GM19351 (cell line): ENCODE data around the gene MOCS2.

Experiments
- ATAC-seq: cut with Tn5 transposase; IDR thresholded peaks from one replicate; pipeline ENCODE4 v1.9.1; 2021; ENCODE audit warnings: mild to moderate bottlenecking, moderate library complexity; ENCODE audit not compliant: unreplicated experiment

Gene MOCS2

DNA sequence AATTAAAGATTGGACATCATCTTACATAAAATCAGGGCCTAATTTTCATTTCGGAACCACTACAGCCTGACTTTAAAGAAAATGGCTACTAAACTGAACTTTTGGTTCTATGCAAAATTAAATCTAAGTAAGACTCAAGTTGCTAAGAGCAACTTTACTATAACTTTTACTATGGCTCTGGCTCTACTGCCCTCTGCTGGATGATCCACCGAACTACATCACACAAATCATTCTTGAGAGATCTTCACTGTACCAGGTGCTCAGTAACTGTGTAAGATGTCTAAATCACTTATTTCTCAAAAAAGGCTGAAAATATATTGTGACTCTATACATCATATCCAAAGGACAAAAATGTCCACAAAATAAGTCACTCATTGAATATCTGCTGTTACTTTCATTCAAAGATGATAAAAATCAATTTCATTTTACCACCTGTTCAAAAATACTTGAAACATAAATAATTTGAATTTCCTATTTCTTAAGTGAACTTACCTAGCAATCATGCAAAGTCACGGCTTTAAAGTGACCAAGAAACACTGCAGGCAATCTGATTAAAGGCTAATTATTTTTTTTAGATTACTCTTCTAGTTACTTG, 13.5 kb downstream of the MOCS2 start:
- peak; percentile 87 for ATAC-seq

DNA sequence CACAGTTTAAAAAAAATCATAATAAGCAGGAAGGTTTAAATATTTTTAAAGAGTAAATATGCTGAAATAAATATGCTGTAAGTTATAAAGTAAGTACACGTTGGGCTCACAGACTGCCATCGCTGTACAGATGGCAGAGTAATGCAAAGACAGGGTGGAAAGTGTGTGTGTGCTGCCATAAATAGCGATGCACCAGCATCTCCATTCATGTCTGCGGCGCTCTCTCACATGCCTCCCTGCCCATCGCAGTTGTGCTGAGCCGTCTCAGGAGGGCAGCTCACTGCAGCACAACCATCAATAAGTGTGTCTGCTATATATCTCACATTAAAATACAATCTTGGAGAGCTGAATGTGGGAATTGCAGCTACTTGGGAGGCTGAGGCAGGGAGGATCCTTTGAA, 14.3 kb downstream of the MOCS2 start:
- ATAC-seq: no peak

DNA sequence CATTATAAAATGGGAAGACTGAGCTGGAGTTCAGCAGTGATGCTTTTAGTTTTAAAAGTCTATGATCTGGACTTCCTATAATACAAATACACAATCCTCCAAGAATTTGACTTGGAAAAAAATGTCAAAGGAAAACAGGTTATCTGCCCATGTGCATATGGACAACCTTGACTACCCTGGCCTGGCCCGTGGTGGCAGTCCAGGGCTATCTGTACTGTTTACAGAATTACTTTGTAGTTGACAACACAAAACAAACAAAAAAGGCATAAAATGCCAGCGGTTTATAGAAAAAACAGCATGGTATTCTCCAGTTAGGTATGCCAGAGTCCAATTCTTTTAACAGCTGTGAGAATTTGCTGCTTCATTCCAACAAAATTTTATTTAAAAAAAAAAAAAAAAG, 17.3 kb downstream of the MOCS2 start:
- ATAC-seq: no peak

DNA sequence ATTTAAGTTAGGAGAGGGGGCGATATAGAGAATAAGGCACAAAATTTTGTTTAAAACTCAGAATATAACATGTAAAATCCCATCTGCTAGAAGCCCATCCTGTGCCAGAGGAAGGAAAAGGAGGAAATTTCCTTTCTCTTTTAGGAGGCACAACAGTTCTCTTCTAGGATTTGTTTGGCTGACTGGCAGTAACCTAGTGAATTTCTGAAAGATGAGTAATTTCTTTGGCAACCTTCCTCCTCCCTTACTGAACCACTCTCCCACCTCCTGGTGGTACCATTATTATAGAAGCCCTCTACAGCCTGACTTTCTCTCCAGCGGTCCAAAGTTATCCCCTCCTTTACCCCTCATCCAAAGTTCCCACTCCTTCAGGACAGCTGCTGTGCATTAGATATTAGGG, 18.3 kb downstream of the MOCS2 start:
- no peak for ATAC-seq

DNA sequence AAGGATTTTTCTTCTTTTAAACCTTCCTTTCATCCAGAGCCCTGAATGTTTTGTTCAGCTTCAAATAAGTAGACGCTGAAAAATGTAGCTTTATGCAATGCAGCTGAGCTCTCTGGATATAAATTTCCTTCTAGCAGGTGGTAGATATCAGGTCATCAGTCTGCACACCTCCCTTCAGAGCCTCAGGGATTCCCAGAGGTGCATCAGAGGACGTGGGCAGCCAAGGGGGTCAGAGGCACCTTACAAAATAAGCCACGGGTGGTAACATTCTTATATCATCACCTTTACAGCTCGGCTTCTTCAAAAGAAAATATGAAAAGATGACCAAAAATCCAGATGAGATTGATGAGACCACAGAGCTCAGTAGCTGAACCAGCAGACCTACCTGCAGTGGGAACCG, 19.3 kb downstream of the MOCS2 start:
- ATAC-seq: no peak

DNA sequence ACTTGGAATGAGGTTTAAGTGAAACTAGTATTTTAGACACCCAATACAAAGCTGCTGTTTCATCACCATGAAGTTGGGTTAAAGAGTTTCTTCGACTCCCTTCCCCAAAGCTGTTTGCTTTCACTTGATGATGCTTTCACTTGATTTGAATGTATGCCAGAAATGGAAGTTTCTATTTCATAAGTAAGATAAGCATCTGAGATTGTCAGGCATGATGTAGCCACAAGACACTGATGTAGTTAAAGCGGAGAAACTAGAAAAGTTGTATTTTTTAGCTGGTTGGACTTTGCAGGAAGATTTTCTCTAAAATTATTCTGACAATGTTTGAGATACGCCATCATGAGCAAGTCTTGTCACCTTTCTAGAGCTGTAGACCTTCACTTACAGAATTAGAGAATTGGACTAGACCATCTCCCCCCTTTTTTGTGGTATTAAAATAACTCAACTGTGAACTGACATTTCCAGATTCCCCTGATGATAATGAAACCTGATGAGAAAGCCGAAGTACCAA, 20.0 kb downstream of the MOCS2 start:
- peak; percentile 91 for ATAC-seq

DNA sequence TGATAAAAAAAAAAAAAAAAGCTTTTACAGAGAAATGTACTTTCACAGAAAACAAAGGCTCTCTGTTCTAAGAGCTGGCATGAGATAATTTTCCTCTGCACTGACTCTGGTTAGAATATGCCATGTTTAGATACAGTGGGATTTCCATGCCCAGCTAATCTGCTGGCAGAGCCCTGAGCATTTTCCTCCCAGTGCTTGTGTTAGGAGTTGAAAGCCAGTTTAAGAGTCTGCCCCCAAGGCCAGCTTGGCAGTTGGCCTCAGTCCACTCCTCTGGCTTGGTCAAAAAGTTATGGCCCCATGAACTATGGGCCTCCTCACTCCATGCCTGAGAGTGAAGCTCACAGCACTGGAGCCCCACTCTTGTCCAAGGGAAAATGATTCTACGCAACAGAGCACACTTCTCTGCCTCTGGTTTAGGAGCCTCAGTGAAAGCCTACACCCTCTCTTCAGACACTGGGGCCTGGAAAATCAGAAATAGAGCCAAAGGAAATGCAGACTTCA, 21.9 kb downstream of the MOCS2 start:
- no peak for ATAC-seq

DNA sequence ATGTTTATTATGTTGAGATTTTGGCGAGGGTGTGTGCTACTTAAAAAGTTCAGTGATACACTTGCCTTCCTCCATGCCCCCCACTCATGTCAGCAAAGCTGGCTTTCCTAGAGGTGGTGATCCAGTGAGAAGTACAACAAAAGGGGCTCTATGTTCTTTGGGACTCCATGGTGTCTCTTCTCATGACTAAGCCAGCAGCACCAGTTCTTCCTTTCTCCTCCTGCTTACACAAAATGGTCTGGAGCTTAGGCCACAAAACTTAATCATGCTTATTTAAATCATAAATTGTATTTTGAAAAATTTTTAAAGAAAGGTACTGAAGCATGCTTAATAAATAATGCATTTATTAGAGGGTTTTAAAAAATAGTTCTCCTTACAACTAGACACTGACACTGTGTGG, 22.4 kb downstream of the MOCS2 start:
- ATAC-seq: no peak

DNA sequence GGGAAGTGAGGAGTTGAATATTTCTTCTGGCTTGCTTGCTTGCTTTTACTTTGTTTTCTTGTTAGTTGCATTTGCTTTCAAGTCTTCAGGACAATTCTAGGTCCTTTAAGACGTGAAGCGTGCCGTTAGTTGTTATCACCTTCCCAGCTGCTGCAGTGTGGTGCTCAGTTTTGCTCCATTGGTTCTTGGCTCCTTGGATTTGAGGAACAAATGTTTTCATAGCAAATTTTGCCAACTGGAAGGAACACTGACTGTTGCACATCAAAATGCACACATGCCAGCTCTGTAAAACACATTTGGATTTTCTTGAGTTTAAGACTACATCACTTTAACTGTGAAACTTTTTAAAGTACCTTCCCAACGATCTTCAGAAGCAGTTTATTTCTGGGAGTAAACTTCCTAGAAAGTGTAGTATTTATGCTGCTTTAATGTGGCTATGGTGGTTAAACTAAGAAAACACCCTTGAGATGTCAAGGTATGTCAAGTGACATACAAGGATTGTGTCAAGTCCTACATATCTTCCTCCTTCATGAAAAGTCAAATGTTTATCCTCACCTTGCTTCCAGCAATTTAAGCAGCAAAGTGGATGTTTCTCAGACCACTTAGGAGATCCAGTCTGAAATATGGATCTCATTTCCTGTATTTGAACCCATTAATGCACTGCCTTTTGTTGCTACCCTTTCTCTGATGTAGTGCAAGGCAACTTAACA, 24.9 kb downstream of the MOCS2 start:
- no peak for ATAC-seq

DNA sequence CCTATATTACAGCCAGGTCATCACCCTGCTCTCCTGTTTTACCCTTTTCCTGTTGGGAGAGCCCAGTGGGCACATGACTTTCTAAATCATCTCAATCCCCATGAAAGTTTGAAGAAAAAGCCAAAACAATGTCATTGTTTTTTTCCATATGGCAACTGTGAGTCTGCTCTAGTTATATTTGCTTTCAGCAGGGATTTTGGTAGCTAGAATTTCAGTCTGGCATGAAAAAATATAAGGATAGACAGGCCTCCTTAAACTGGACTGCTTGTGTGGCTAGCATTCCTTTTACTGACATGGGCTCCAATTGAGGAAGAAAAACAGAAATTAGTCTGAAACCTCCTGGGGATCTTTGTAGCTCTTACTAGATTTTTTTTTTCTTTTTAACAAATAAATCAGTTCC, 25.6 kb downstream of the MOCS2 start:
- ATAC-seq: no peak

DNA sequence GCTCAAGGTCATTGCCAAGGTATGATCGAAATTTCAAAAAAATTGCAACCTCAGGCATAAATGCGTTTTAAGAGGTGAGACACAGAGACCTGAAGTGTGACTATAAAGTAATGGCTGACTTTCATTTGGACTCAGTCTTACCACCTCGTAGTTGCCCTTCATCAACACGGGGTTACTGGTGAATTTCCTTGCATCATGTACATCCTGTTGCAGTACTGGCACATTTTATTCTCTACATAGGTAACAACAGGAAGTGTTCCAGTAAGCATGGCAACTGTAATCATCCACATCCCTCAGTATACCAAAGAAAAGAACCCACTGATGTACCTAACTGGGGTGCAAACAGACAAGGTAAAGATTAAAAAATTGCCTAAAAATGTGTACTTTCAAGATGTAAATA, 29.3 kb downstream of the MOCS2 start:
- no peak for ATAC-seq

DNA sequence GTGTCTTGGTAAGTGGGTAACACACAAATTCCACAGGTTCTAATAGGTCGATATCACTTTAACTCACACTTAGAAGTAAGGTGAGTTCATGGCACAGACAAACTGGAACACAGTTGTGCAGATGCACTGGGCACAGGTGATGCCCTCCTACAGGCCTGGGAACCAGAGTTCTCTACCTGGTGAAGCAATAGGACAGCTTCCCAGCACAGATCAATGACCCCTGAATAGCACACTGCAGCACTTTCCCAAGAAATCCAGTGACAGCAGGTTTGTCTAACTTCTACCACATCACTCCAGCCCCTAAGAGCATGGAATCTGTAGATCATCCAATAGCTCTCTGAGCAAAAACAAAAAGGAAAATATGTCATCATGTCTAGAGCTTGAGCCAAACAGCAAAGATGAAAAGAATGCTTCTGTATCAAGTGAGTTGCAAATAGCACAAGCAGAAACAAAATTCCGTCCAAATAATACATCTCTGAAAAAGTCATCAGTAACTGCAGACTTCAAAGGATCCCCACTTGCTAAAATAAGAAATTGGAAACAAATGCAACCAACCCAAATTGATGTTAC, 33.5 kb downstream of the MOCS2 start:
- ATAC-seq: no peak

DNA sequence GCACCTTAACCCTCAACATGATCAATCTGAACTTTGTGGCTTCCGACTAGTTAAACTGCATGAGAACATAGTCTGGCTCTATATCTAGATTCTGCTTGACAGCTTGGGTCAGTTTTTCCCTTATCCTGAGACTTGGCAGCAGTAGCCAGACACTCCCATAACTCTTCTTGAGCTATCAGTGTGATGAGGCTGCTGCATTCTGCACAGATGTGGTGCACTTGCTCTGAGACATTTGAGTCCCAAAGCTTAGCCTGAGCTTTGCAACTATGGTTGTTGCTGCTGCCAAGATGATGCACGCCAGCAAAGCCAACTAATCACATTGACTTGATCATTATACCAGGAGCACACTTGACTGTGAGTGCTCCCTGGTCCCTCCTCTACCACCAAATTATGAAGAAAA, 36.2 kb downstream of the MOCS2 start:
- ATAC-seq: no peak

DNA sequence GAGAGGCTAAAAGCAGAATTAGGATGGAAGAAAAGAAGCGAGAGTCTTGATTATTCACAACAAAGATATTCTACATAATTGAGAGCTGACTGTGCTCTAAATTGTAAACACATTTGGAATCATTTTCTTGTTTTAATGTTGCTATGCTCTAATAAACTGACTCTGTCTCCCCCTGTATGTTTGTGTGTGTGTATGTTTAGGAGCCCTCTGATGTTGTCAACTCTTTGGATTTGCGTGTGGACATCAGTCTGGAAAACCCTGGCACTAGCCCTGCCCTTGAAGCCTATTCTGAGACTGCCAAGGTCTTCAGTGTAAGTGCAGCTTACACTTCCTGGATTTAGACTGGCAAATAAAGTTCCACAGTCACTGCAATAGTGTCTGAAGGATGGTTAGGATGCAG, 37.8 kb downstream of the MOCS2 start:
- ATAC-seq: no peak

DNA sequence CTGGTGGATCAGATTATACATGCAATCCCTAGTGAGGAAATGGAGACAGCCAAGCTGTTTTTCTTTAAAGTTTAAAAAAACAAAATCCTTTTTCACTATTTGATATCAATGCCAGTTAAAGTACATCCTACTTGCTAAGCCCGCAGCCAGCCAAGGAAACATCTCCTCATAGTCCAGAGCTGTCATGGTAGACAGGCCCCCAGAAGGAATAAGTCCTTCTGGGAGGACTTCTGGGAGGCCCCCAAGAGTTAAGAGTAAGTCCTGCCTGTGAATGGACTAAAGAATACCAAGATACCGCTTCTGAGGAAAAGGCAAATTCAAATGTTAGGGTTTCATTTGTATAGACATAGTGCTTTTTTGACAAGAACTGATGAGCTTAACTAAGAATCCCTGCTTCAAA, 38.3 kb downstream of the MOCS2 start:
- ATAC-seq: no peak

DNA sequence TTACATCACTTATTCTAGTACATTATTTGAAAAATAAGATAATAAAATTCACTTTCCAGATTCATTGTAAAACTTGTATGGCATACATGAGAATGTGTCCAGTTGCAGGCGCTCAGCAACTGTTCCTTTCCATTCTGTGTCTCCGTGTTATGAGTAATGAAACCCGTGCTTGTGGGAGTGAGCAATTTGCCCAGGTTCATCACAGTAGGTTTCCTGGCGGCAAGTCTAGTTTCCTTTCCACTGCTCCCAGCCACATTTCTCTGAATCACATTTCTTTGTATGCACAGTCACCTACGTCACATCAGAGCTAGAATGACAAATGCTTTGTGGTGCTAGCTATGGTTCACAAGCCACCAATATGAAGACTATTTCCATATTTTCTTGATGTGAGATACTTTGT, 39.9 kb downstream of the MOCS2 start:
- no peak for ATAC-seq

DNA sequence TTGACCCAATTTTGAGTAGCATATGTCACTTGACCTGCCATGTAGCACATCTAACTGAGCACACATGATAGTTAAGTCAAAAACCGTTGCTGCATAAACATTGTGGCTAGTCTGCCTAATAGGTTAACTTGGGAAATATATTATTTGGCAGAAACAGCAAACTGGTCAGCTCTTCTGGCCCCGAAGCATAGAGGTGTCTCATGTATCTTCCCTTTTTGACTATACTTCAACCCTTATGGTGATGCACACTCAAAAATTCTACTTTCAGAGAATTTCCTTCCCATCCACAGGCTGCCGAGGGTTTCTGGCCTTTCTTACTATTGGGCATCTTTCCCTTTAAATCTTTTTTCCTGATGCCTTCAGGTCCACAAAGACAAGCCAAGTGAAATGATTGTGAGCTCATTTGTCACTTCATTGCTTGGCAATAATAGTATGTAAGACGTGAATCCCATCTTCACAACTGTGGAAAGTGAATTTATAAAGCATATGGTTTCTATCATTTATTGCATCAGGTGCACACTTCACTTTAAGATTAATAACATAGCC, 41.2 kb downstream of the MOCS2 start:
- ATAC-seq: no peak

DNA sequence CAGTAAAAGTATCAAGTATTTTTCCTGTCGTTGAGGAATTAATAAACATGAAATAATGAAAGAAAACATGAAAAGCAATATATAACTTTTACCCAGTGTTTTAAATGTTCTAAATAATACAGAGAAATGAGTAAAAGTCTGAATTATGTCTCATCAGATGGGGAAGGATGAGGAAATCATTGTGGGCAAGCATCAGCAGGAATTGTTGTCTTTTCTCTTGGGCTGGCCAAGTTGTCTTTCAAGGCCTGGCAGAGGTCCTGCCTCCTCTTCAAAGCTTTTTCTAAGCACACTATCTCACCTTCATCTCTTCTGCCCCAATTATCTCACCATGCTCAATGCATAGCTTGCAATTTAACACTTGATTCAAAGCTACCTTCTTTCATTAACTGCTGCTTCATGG, 41.9 kb downstream of the MOCS2 start:
- no peak for ATAC-seq

DNA sequence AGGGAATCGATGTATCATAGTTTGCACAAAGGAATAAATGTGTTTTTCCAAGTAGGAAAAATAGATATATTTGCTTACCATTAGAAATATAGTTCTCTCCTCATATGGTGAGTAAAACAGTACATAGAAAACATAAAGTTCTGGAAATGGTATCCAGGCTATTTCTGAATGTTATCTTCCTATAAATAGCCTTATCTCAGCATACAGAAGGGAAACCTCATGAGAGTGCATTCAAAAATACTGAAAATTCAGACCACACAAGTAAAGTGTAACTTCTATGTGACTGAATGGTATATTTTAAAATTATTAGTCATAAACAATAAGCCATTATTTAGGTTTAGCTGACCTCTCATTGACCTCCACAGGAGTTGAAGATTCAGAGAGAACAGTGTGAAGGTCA, 43.5 kb downstream of the MOCS2 start:
- ATAC-seq: no peak

DNA sequence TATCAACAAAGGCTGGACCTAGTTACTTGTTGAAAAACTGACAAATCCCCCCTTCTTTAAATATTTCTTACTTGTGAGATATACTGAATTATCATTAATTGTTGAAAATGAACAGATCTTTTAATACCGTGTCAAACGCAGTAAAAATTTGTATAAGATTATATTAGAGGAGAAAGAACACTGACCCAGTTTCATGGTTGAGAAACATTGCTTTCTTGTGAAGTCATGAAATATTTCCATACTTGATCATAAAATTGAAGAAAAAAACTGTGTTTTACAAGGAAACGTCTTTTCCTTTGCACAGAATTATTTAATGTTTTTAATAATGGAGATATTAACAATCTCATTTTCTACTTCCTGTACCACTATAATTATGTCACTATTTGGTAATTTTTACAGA, 45.8 kb downstream of the MOCS2 start:
- no peak for ATAC-seq

DNA sequence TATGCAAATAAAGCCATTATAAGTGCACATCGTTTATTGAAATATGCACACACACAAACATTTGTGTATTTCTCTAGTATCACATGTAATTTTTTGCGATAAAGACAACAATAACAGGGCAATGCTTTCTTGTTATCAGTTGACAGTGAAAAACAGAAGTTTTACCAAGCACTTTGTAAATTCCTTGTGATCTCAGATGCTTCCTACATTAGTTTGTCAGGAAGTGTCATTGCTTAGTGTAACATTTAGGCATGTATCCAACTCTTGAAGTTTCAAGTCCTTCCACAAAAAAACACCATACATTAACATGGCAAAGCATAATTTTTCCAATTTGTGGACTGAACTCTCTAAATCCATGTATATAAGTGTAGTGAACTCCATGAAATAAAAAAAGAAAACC, 46.4 kb downstream of the MOCS2 start:
- ATAC-seq: no peak

DNA sequence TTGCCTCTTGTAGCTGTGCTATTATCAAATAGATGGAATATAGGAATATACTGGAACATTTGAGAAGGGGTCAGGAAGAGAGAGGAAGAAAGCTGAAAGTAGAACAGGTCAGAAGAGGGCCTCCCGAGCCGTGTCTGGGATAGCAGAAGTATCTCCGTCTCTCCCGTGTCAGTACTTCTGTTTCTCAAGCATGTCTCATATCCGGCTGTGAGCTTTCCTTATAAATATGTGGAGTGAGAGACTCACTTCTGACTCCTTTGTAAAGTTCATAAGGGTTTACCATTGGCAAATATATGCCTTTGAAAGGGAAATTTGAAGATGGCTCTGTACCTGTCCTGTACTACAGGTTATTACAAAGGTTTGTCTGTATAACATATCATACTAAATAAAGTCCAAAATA, 50.3 kb downstream of the MOCS2 start:
- no peak for ATAC-seq
